ENCODE measurements around the gene ACE2. TPM values are rescaled to one million over a fixed set of nuclear protein-coding genes. Genes with fewer than 3 reads are reported as not detected.
A peak's percentile ranks its signal among the peaks of the same experiment; 100 is the strongest.

Gene ACE2
- total and polyA plus RNA-seq, 9 of the 15 experiments (the other 6 are each of a cell fraction or from before 2014, with no cell fraction given): 0.03 to 0.09 (median 0.07) TPM; not detected in 6

DNA sequence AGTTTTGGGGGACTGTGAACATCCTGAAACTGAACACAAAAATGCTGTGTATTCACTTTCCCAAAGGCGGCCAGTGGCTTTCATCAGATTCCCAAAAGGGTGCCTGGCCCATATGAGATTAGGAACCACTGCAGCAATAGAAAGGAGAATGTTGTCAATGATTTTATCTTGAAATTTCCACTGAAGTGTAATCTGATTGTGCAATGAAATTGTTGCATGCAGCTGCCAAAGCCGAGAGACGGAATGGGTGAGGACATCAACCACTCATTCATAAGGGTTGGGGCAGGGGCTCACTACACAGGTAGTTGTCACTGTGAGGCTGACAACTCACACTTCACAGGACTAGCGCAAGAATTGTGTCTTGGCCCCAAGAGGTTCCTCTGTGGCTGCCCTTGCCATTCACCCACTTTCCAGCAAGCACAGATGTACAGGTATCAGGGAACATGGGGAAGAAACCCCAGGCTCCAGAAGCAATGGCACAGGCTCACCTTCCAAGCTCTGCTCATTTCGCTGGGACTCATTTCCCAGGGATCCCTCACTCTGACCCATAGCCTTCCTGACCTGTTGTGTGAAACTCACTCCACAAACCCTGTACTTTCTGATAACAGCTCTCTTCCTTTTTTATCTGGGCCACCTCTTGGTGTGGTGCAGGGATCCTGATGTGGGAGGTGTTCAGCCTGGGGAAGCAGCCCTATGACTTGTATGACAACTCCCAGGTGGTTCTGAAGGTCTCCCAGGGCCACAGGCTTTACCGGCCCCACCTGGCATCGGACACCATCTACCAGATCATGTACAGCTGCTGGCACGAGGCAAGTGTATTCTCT, 51.4 kb downstream of the ACE2 start (continued):
- no peak for TF ChIP-seq KAT8 (IDR thresholded peaks at IDR 0.05; ENCODE audit: low read depth)
- no peak for TF ChIP-seq BRF1 (IDR thresholded peaks at IDR 0.05; ENCODE audit: borderline replicate concordance, extremely low read depth, insufficient read length)
- TF ChIP-seq ADNP (tag; IDR thresholded peaks at IDR 0.05): no peak
- TF ChIP-seq EP400 (IDR thresholded peaks at IDR 0.05): no peak
- no peak for TF ChIP-seq HDAC2 (IDR thresholded peaks at IDR 0.05)
- TF ChIP-seq, protein P1, sequence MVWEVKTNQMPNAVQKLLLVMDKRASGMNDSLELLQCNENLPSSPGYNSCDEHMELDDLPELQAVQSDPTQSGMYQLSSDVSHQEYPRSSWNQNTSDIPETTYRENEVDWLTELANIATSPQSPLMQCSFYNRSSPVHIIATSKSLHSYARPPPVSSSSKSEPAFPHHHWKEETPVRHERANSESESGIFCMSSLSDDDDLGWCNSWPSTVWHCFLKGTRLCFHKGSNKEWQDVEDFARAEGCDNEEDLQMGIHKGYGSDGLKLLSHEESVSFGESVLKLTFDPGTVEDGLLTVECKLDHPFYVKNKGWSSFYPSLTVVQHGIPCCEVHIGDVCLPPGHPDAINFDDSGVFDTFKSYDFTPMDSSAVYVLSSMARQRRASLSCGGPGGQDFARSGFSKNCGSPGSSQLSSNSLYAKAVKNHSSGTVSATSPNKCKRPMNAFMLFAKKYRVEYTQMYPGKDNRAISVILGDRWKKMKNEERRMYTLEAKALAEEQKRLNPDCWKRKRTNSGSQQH (CRISPR knock-in tag; IDR thresholded peaks at IDR 0.05): no peak
- TF ChIP-seq, protein P2, sequence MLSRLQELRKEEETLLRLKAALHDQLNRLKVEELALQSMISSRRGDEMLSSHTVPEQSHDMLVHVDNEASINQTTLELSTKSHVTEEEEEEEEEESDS (CRISPR knock-in tag; IDR thresholded peaks at IDR 0.05): no peak
- 0 out of 2 replicates have a peak, but pooled peaks have one; percentile 12 for TF ChIP-seq FOXM1 (IDR thresholded peaks at IDR 0.05; ENCODE audit: low read depth)
- TF ChIP-seq FOXM1 (CRISPR knock-in tag; IDR thresholded peaks at IDR 0.05; ENCODE audit: low read depth): no peak
- TF ChIP-seq SOX6 (IDR thresholded peaks at IDR 0.05): peak; percentile 30
- TF ChIP-seq C11orf30 (IDR thresholded peaks at IDR 0.05; ENCODE audit: low read depth): peak; percentile 46; the same call in 1 of the 2 replicates
- TF ChIP-seq GATA2 (CRISPR knock-in tag; IDR thresholded peaks at IDR 0.05): peak; percentile 45; the same call in 1 of the 2 replicates
- TF ChIP-seq CHD1 (IDR thresholded peaks at IDR 0.05; ENCODE audit: low read length): no peak
- no peak for TF ChIP-seq KLF1 (tag; IDR thresholded peaks at IDR 0.05)
- TF ChIP-seq MAFG (tag; conservative IDR thresholded peaks at IDR 0.05): 0 out of 2 replicates have a peak, but pooled peaks have one; percentile 7
- TF ChIP-seq, protein P3, sequence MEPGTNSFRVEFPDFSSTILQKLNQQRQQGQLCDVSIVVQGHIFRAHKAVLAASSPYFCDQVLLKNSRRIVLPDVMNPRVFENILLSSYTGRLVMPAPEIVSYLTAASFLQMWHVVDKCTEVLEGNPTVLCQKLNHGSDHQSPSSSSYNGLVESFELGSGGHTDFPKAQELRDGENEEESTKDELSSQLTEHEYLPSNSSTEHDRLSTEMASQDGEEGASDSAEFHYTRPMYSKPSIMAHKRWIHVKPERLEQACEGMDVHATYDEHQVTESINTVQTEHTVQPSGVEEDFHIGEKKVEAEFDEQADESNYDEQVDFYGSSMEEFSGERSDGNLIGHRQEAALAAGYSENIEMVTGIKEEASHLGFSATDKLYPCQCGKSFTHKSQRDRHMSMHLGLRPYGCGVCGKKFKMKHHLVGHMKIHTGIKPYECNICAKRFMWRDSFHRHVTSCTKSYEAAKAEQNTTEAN (CRISPR knock-in tag; IDR thresholded peaks at IDR 0.05): no peak
- TF ChIP-seq TRIM24 (IDR thresholded peaks at IDR 0.05): peak in 1 of 2 experiments; percentile 53; a peak in 1 of 4 replicates
- TF ChIP-seq ZFX (CRISPR knock-in tag; IDR thresholded peaks at IDR 0.05): peak; percentile 46; the same call in 1 of the 2 replicates
- TF ChIP-seq ZNF239 (CRISPR knock-in tag; IDR thresholded peaks at IDR 0.05): no peak
- TF ChIP-seq DPF2 (IDR thresholded peaks at IDR 0.05): peak; percentile 81
- no peak for TF ChIP-seq SNIP1 (IDR thresholded peaks at IDR 0.05; ENCODE audit: low read depth)
- TF ChIP-seq NCOR1 (IDR thresholded peaks at IDR 0.05): peak; percentile 77
- peak; percentile 86 for TF ChIP-seq CBFA2T2 (conservative IDR thresholded peaks at IDR 0.05)
- TF ChIP-seq, protein P4, sequence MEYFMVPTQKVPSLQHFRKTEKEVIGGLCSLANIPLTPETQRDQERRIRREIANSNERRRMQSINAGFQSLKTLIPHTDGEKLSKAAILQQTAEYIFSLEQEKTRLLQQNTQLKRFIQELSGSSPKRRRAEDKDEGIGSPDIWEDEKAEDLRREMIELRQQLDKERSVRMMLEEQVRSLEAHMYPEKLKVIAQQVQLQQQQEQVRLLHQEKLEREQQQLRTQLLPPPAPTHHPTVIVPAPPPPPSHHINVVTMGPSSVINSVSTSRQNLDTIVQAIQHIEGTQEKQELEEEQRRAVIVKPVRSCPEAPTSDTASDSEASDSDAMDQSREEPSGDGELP (CRISPR knock-in tag; IDR thresholded peaks at IDR 0.05; ENCODE audit: borderline replicate concordance): 0 out of 2 replicates have a peak, but pooled peaks have one; percentile 23
- no peak for TF ChIP-seq ZNF354B (CRISPR knock-in tag; IDR thresholded peaks at IDR 0.05)
- peak; percentile 39 for TF ChIP-seq PML (IDR thresholded peaks at IDR 0.05; ENCODE audit: low read length)
